Measurements from ENCODE around the gene GALNT15.

- no peak for TF ChIP-seq POLR2AphosphoS5 (IDR thresholded peaks at IDR 0.05; ENCODE audit: insufficient read depth, low read depth, low read length)
- no peak for TF ChIP-seq CTCF (IDR thresholded peaks at IDR 0.05; ENCODE audit: extremely low read depth in 1 of 2, insufficient read depth in 1 of 2, low read depth in 1 of 2, low read length in 2 of 2)
- no peak for TF ChIP-seq GATA2 (IDR thresholded peaks at IDR 0.05; ENCODE audit: insufficient read depth, insufficient read length, low read depth, low read length)
- peak; percentile 1 for TF ChIP-seq POLR2A (IDR thresholded peaks at IDR 0.05; ENCODE audit: low read depth, low read length)
Measured at GRCh38 chr3:16177382-16177781, 2.9 kb downstream of the GALNT15 start.
